NB4 (cell line): ENCODE data around the gene COMMD8.

ENCODE experiments used
- DNase-seq: peaks from one replicate; pipeline ENCODE4 v3.0.0; 2010; ENCODE audit warnings: low read depth
- H3K4me3 ChIP-seq: one replicate; pipeline ENCODE4 v1.5.1; 2011; ENCODE audit warnings: mild to moderate bottlenecking, low read depth, low read length, moderate library complexity
- MYC ChIP-seq: IDR thresholded peaks from 2 replicates; pipeline ENCODE4 v1.6.1; 2011; ENCODE audit warnings: low read depth, low read length
- POLR2A ChIP-seq: IDR thresholded peaks from 2 replicates; pipeline ENCODE4 v1.6.1; 2011; ENCODE audit warnings: mild to moderate bottlenecking; ENCODE audit not compliant: insufficient read length; ENCODE audit errors: extremely low read depth
- TF ChIP-seq, protein P1 (sequence below): IDR thresholded peaks from one replicate; pipeline ENCODE4 v1.5.1; 2012; ENCODE audit warnings: low read depth, low read length
- TF ChIP-seq, protein P2 (sequence below): IDR thresholded peaks from 2 replicates; pipeline ENCODE4 v1.6.1; 2011; ENCODE audit warnings: low read depth, low read length

The COMMD8 gene

DNA sequence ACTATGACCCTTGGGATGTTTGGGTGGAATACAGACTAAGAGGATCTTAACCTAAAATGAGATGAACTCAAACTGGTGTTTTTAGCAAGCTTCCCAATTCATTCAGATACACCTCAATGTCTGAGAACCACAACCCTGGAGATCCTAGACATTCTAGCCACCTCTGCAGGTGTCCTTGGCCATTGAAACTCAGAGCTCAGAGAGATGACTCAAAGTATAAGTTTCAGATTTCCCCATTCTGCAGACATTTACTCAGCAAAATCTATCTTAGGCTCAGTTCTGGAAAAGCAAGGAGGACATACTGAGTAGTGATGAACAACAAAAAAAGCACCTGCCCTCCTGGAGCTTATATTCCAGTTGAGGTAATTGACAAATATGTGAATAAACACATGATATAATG lies 47.8 kb downstream of the COMMD8 start:
- no peak for DNase-seq
- no peak overlapping the region for H3K4me3 ChIP-seq
- TF ChIP-seq, protein P1, sequence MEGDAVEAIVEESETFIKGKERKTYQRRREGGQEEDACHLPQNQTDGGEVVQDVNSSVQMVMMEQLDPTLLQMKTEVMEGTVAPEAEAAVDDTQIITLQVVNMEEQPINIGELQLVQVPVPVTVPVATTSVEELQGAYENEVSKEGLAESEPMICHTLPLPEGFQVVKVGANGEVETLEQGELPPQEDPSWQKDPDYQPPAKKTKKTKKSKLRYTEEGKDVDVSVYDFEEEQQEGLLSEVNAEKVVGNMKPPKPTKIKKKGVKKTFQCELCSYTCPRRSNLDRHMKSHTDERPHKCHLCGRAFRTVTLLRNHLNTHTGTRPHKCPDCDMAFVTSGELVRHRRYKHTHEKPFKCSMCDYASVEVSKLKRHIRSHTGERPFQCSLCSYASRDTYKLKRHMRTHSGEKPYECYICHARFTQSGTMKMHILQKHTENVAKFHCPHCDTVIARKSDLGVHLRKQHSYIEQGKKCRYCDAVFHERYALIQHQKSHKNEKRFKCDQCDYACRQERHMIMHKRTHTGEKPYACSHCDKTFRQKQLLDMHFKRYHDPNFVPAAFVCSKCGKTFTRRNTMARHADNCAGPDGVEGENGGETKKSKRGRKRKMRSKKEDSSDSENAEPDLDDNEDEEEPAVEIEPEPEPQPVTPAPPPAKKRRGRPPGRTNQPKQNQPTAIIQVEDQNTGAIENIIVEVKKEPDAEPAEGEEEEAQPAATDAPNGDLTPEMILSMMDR, result no peak
- TF ChIP-seq POLR2A, result no peak
- no peak for TF ChIP-seq MYC
- TF ChIP-seq, protein P2, sequence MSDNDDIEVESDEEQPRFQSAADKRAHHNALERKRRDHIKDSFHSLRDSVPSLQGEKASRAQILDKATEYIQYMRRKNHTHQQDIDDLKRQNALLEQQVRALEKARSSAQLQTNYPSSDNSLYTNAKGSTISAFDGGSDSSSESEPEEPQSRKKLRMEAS, result no peak

DNA sequence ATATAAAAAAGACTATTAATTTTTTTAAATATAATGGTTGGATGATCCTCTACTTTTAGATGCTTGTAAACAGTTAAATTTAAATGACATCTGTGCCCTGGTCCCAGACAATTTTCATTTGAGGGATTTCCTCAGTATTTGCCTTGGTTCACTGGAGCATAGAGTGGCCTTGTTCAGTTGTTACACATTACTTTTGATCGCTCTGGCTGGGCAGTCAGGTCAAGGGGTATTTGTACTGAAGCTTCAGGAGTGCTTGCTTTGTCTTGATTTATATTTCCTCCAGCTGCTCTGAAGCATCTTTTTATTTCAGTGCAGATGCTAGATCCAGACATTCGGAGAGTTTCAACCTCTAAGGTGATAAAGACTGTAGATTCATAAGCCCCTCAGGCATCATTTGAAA lies 50.0 kb downstream of the COMMD8 start:
- no peak for DNase-seq
- no peak for TF ChIP-seq MYC

DNA sequence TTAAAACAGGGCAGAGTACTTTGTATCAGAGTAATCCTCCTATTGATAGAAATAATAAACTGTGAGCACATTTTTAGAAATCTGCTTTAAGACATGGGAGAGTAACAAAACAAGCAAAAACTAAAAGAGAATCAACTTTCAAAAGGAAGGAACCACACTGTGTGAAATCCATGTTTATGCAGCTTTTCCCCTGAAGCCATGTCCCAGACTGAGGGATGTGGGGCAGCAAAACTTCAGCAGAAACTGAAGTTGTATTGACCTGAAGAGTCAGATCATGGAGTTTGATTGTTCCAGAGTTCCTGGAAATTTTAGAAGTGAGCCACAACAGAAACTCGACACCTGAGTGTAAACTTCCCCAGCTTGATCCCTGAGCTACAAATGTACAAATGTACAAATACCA lies 53.2 kb downstream of the COMMD8 start:
- DNase-seq, result no peak
- no peak overlapping the region for H3K4me3 ChIP-seq
- no peak for TF ChIP-seq POLR2A
- TF ChIP-seq, protein P1, result no peak
- TF ChIP-seq, protein P2, result no peak
- no peak for TF ChIP-seq MYC

More for the DNA sequence above, 50.0 kb downstream of the COMMD8 start:
- no peak overlapping the region for H3K4me3 ChIP-seq

DNA sequence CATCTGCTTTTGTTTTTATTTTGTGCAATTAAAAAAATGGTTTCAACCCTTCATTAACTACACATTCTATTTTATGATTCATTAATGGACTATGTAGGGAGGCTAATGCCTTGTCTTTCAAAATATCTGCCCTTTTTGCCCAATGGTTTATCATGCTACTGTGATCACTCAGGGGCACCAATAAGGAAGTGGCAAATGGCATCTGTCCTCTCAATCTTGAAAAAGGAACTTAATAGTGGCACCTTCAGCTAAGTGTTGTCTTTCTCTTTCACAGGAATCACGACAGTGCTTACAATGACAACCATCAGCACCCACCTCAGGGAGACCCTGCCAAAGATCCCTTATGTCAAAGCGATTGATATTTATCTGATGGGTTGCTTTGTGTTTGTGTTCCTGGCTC lies 57.1 kb downstream of the COMMD8 start:
- no peak for TF ChIP-seq MYC
- TF ChIP-seq POLR2A, result no peak
- TF ChIP-seq, protein P1, result no peak
- TF ChIP-seq, protein P2, result no peak
- DNase-seq, result no peak
- H3K4me3 ChIP-seq, result no peak overlapping the region
